Head of caudate nucleus (tissue), 42 donors: ENCODE results near the gene FRMD8.

Experiments
- DNase-seq, 42 donors: peaks; one replicate each; pipeline versions ENCODE4 v3.0.0 to v3.0.0-alpha.2; 2020 to 2021; ENCODE audit warnings: mixed read lengths in 7 of 42
- intact Hi-C: fragments of 100-400 bp; cut with DNase I; formaldehyde crosslinking; loops from one replicate; pipeline ENCODE4 v1.15.0; 2022

Gene FRMD8

GRCh38 chr11:65389294-65389980 is 3.0 kb downstream of the FRMD8 start:
- intact Hi-C loops: no loop called here
- no peak for DNase-seq

- DNase-seq: peak in 3 of 42 donors; percentile 19 to 37 (median 31)
- intact Hi-C loops: no loop called here
Observed at GRCh38 chr11:65390099-65390941, 3.9 kb downstream of the FRMD8 start.

GRCh38 chr11:65390996-65391395 is 4.6 kb downstream of the FRMD8 start:
- intact Hi-C loops: no loop called here
- DNase-seq: no peak

DNA sequence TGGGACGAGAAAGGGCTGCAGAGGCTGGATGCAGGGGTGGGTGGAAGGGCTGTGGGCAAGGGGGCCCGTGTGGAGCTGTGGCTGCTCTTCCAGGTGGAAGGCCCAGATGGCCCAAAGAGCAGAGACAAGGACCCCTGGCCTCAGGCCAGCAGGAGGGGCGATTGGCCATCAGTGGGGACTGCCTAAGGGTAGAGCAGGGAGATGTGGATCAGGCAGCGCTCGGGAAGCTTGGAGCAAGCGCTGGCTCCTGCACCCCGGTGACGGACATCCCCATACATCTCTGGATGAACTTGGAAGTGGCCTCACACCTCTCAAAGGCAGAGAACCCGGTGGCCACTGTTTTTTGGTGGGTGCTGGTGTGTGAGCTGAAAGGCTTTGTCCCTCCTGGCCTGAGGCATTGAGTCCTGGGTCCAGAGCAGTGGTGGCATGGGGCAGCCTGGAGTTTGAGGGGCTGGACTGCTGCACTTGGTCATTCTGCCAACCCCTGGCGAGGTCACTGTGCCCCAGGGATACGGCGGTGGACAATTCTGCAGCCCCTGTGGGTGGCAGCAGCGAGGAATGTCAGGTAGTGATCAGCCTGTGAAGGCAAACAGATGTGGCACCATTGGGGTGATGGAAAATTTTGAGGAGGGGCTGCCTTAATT is 5.9 kb downstream of the FRMD8 start:
- no peak for DNase-seq
- intact Hi-C loops: no loop called here

- DNase-seq: no peak
- intact Hi-C loops: no loop called here
Observed at GRCh38 chr11:65392899-65393298, 6.5 kb downstream of the FRMD8 start.

GRCh38 chr11:65393513-65394079 is 7.2 kb downstream of the FRMD8 start:
- DNase-seq: no peak

DNA sequence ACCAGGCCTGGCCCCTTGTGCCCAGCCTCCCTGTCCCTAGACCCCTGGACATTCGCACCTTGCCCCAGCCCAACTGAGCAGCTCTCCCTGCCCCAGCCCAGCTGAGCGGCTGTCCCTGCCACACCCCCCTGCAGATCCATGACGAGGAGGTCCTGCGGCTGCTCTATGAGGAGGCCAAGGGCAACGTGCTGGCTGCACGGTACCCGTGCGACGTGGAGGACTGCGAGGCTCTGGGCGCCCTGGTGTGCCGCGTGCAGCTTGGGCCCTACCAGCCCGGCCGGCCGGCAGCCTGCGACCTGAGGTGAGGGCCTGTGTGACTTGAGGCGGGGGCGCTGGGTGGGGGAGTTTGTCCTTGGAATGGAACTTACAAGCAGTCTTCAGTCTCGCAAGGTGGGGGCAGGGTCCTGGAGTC is 7.7 kb downstream of the FRMD8 start:
- intact Hi-C loops: no loop called here
- DNase-seq: no peak

More at GRCh38 chr11:65393513-65394079, 7.2 kb downstream of the FRMD8 start:
- intact Hi-C loops: no loop called here

DNA sequence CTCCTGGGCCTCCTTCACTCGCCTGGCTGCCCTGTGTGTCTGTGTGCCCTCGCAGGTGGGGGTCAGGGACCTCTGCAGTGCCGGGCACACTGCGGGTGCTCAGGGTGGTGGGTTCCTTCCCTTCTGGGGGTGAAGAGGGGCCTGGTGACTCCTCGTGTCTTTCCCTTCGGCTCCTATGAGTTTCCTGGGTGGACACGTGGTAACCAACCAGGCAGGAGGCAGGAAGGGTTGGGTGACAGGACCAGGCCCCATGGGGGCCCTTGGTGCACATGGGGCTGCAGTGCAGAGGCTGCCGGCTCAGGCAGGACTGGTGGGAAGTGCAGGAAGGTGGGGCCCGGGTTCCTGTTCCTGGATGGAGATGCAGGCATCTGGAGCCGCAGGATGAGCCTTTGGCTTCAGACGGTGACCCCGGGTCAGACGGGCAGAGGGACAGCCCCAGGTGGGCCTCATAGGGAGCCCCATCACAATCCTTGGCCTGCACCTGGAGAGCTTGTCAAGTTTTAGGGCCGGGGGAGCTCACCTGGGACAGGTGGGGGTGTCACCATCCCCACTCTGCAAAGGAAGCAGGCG is 9.6 kb downstream of the FRMD8 start:
- intact Hi-C loops: no loop called here
- no peak for DNase-seq

DNA sequence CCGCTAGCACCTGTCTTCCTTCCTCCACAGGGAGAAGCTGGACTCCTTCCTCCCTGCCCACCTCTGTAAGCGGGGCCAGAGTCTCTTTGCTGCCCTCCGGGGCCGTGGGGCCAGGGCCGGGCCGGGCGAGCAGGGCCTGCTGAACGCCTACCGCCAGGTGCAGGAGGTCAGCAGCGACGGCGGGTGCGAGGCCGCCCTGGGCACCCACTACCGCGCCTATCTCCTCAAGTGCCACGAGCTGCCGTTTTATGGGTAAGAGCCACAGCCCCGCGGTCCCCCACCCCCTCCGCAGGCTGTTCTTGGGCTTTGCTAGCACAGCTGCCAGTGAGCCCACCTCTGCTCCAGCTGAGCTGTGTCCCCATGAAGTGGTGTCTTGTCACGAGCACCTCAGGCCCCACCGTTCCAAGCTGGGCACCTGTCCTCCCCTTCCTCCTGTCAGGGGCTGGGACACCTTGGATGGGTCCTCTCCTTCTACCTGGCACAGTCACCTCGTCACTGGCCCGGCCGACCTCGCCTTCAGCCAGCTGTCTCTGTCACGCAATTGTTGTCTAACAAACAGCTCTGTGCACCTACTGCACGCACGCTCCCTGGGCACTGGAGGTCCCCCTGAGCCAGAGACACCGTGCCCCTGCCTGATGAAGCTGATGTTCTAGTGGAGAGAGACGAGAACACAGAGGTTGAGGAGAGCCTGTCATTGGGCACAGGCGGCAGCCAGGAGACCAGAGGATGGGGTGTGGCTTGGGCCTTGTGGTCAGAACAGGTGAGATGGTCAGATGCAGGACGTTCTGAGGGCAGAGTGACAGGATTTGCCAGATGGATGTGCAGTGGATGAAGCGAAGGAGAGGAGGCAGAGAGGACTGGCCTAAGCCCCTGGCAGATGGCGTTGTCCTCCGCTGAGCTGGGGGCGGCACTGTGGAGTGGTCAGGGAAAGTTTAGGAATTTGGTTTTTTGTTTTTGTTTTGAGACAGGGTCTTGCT is 10.6 kb downstream of the FRMD8 start:
- DNase-seq: no peak
- intact Hi-C loops: no loop called here

GRCh38 chr11:65398362-65398910 is 12.0 kb downstream of the FRMD8 start:
- intact Hi-C loops: no loop called here
- no peak for DNase-seq

DNA sequence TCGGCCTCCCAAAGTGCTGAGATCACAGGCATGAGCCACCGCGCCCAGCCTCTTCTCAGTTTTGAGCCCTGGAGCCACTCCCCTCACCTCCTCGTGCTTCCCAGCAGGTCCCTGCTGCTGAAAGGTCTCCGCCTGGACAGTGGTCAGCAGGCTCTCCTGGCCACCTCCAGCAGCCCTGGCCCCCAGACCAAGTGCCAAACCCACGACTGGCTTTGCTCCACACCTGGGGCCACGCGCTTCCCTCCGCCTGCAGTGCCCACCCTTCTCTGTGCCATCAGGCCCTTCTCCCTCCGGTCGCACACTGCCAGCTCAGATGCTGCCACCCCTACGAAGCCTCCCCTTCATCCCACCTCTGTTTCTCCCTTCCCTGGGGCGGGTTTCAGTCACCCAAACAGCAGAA is 12.8 kb downstream of the FRMD8 start:
- DNase-seq: no peak
- intact Hi-C loops: no loop called here

- intact Hi-C loops: no loop called here
- DNase-seq: no peak
Observed at GRCh38 chr11:65399845-65400244, 13.4 kb downstream of the FRMD8 start.

- DNase-seq: no peak
- intact Hi-C loops: no loop called here
Observed at GRCh38 chr11:65400307-65401072, 14.1 kb downstream of the FRMD8 start.

DNA sequence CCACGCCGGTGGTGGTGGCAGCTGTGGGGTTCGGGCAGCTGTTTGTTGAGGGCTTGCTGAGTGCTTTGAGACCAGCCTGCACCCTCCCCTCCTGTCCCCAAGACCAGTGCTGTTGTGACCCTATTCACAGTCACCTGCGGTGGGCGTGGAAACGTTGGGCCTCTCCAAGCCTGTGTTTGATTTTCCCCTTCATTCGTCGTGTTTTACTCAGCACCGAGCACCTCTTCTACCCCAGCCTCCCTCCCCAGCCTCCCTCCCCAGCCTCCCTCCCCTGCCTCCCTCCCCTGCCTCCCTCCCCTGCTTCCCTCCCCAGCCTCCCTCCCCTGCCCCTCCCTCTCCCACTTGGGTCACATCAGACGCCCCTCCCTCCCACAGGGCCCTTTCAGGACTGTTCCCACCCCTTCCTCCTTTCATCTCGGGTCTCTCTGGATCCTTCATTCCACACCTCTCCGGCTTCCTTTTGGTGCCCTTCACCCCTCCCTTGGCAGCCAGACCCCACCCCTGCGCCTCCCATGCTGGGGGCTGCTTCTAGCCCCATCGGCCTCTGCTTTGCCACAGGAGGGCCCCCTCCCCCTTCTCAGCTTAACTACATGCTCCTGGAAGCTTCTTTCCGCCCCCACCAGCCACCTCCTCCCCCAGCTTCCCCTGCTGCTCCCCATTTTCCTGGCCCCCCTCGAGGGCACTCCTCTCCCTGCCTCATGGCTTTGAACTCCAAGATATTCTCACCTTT is 14.8 kb downstream of the FRMD8 start:
- intact Hi-C loops: no loop called here
- peak in 4 of 42 donors; percentile 34 to 53 (median 46) for DNase-seq

GRCh38 chr11:65401803-65402248 is 15.4 kb downstream of the FRMD8 start:
- DNase-seq: no peak
- intact Hi-C loops: no loop called here

DNA sequence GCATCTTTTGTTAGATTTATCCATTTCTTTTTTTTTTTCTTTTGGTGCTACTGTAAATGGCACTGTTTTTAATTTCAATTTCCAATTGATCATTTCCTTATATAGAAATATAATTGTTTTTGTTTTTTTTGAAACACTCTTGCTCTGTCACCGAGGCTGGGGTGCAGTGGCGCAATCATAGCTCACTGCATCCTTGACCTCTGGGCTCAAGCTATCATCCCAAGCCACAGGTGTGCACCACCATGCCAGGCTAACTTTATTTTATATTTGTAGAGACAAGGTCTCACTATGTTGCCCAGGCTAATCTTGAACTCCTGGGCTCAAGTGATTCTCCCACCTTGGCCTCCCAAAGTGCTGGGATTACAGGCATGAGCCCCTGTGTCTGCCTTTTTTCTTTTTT is 16.4 kb downstream of the FRMD8 start:
- intact Hi-C loops: no loop called here
- no peak for DNase-seq
